HG02678 (cell line): ENCODE data around the gene RNASE9.
"Not testable (repeated sequence)": the region's sequence is repeated elsewhere in the genome, so short reads cannot be mapped to it uniquely, and the experiment has no call there.

Experiments
- ATAC-seq: cut with Tn5 transposase; IDR thresholded peaks from one replicate; pipeline ENCODE4 v1.9.1; 2021; ENCODE audit warnings: mild to moderate bottlenecking, moderate library complexity; ENCODE audit not compliant: unreplicated experiment

Gene RNASE9

DNA sequence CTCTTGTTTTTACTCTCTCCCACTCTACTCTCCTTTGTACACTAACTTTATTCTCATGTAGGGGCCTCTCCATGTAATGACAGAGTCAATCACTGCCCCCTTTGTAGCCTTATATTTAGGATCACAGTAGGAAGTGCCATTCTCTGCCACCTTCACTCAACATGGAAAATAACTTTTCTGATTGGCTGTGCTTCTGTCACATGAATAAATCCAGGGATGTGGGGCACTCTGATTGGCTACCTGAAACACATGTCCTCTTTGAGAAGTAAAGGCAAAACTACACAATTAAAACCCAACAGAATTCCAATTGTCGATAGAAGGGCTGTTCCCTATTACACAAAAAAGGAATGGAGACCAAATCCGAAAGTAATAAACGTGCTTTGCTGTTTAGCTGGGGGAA is at the start of gene RNASE9:
Gene RNASE9 (minus strand): TSS at position 87 of the 400 bp plus-strand sequence.
- ATAC-seq: no peak

DNA sequence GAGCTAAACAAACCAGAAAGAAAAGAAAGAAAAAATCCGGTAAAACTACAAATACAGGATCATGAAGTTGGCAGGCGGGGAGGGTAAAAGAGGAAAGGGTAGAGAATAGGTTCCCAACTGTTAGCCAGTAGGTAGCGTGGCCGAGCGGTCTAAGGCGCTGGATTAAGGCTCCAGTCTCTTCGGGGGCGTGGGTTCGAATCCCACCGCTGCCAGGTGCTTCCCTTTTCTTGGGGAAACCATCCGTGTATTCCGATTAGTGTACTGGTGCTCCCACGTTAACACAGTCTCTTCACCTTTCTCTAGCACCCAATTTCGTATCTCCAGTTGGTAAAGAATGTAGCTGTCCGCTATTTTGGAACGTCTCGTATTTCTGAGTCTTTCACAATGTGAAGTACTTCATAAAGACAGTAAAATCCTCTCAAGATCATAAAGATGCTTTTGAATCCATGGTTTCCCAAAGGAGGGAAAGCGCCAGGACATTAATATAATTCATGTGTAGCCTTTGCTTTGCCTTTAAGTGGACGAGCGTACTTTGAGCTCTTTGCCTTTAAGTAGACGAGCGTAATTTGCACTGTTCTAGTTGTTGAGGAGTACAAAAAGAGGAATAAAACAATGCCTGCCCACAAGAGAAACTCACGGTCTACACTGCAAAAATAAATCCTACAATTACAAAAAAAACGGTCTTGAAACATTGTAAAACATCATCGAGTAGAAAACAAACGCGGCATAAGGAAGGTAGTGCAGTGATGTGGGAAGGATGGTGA is 49.3 kb upstream of the RNASE9 start:
- no peak for ATAC-seq

DNA sequence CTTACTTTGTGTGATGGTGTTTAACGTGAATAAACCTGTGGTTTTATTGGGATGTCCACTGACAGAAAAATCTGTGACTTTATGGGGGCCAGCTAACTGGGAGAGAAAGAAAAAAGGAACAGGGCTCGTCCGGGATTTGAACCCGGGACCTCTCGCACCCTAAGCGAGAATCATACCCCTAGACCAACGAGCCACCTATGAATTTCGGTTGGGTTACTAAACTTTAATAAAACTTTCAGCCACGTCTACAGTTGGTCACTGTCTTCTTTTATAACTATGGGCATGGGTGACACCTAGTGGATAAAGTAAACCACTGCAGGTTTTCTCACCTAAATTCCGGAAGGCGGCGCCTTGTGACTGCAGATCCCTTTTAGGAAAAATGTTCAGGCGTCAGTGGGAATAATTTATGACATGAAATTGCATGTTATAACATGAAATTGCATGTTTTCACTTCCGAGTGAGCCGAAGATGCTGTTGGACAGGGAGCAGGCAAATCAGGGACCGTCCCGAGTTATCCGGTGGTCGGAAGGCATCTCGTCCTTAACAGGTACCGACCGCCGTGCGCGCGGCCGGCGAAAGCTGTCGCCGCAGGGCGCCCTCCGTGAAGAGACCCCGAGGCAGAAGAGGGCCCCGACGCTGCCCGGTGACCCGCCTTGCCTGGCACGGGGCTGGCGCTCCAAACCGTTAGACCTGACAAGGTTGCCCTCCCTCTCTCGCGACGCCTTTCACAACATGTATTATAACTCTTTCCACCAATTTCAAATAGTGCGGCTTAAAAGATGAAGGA is 48.6 kb upstream of the RNASE9 start:
- ATAC-seq: no peak

DNA sequence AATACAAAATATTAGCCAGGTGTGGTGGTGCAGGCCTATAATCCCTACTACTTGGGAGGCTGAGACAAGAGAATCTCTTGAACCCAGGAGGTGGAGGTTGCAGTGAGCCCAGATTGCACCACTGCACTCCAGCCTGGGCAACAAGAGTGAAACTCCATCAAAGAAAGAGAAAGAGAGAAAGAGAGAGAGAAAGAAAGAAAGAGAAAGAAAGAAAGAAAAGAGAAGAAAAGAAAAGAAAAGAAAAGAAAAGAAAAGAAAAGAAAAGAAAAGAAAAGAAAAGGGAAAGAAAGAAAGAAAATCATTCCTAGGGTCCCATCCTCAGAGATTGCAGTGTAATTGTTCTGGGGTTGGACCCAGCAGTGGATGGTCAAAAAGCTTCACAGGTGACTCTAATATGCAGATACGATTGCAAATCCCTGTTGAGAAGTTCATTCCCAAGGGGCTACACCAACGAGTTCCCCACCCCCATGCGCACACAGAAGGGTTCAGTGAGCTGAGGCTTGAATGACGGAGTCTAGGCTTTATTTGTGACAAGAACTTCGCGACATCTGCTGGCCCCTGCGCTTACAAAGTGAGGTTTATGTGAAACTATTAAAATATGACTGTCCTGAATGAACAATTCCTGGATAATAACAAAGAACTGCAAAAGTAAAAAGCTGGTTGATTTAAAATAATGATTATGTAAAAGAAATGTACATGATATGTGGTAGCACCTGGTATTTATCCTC is 47.7 kb upstream of the RNASE9 start:
- no peak for ATAC-seq

DNA sequence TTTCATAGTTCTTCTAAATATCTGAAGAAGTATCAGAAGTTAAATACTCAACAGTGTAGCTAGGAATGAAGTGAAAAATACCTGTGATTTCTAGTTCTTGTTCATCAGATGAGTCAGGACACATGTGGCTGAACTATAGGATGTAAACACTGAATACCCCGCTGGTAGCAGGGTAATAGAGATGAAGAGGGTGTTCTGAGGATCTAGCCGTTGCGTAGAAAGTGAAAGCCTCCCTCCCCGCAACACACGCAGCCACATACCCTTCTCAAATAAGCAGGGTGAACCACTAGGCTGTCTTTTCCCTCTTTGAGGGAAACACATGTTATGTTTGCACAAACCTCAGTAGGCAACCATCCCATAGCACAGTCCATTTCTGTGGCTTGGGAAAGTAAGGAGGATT is 46.8 kb upstream of the RNASE9 start:
- ATAC-seq: no peak

DNA sequence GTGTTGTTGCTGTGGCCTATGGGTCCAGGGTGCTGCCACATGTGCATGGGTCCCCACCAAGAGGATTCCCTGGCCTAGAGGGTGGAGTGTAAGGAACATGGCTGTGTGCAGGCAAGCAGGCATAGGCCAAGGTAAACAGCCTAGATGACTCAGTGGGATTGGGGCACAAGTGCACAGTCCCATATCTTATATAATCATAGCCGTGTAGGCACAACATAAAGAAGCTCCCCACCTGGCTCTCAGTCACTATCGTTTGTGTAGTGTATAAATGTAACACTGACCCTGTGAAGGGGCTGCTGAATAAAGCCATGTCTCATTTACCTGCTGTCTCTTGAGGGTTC is 46.0 kb upstream of the RNASE9 start:
- no peak for ATAC-seq

DNA sequence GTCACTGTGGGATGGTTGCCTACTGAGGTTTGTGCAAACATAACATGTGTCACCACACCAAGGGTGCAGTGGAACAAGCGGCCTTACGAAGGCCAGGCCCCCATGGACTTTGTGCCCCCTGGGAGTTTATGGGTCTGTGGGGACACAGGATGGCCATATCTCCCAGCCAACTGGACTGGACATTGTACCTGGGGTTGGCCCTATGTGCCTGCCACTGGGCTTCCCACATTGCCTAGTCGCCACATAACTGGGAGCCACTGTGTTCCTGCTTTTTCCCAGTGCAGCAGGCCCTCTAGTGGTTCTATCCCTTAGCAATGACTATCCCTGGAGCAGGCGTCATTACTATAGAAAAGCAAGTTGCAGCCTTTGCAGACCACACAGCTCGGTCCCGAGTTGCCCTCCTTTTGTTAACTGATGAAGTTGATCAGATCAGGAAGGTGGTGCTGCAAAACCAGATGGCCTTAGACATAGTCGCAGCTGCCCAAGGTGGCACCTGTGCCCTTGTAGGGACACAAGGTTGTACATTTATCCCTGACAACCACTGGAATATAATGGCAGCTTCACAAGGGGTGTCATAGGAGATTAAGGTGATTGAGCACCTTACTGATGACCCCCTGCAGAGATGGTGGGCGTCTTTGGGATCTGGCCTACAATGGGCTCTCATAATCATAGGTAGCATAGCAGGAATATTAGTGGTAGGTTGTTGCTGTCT is 45.5 kb upstream of the RNASE9 start:
- ATAC-seq: no peak

DNA sequence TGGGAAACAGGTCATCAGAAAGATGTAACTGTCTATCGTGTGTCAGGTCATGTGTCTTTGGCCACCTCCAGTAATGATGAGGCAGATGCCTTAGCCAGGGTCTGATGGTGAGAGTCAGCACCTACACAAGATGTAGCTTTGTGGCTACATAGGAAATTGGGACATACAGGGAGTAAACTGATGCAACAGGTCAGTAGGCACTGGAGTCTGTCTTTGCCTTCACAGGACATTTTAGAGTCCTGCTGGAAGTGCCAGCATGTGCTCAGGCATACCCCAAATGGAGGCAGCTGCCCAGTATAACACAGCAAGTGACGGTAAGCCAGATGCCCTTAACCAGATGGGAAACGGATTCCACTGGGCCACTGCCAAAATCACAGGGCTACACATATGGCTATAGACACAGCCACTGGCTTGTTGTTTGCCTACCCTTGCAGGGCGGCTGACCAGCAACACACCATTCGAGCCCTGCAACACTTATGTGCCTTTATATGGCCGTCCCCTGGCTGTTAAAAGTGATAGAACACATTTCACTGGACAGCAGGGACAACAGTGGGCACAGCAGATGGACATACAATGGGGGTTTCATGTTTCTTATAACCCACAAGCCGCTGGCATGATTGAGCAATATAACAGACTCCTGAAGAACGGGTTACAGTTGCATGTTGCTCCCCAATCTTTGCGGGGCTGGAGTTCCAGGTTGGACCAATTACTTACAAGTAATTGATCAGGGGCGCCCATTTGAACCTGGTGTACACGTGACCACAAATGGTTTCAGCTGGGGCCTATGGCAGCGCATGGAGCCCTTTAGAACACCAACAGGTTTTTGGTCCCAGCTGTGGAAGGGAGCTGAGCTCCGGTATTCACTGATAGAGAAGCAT is 43.2 kb upstream of the RNASE9 start:
- ATAC-seq: no peak

DNA sequence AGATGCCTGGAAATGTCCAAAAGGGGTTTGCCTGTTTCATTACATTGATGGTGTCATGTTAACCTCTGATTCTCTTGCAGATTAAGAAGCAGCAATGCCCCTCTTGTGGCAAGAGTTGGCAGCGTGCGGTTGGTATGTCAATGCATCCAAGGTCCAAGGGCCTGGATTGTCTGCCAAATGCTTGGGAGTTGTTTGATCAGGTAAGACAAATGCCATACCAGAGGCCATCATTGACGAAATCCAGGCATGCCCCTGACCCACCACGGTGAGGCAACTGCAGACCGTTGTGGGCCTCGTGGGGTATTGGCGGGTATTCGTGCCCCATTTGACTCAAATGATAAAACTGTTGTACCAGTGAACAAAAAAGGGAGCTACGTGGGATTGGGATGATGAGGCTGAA is 41.7 kb upstream of the RNASE9 start:
- no peak for ATAC-seq

DNA sequence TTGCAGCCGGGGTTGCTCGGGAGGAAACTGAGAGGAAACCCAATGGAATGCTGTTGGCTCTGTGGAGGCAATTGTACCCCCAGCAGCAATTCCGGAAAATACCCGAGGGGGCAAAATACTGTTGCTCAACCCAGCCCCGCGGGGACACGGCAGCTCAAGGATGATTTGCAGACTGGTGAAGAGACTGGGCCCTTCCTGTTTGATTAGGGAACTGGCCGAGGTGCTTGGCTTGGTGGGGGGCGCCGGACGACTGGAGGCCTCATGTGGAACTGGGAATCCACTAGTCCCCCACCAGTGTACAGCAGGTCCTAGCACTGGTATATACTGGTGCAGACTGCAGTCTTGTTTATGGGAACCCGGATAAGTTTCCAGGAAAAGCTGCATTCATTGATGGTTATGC is 40.7 kb upstream of the RNASE9 start:
- ATAC-seq: no peak

DNA sequence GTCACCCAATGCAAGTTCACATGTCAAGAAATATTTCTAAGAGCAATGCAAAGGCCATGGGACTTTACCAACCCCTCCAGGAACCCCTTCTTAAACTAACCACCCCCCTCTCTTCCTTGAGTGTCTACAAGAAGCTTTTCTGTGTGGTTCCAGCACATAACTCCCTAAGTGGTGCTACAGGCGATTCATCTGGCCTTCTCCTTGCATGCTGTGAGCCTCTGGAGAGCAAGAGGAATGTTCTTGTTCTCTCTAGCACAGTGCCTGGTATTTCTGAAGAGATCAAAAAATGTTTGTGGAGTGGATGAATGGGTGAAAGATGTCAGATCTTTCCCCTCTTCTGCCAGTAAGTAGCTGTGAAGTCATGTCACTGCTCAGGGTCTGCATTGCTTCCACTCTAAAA is 36.3 kb upstream of the RNASE9 start:
- no peak for ATAC-seq

DNA sequence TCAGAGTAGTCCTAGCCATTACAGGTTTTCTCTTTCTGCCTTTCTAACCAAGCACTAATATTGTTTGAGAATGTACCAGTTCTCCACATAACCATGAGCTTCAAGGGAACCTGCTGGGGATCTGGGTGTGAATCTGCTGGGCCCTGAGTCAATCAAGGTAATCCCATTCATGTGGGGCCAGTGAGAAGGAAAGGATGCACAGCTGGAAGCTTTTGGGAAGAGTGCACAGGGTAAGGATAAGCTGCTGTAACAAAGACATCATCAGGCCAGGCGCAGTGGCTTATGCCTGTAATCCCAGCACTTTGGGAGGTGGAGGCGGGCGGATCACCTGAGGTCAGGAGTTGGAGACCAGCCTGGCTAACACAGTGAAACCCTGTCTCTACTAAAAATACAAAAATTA is 34.9 kb upstream of the RNASE9 start:
- not testable (repeated sequence) for ATAC-seq

DNA sequence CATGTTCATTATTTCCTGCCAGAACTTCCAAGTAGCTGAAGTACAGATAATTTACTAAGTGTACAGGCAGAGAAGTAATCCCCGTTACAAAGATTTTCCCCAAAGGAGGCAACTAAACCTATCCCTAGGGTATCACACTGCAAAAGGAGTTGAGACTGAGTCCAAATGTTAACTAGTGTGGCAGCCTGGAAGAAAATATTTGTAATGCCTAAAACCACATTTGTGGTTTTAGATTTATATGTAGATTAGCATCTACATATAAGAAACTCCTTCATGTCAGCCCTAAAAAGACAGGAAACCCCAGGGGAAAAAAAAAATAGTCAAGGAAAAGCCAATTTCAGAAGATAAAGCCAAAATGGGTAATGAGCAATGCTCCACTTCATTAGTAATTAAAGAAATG is 31.7 kb upstream of the RNASE9 start:
- no peak for ATAC-seq

DNA sequence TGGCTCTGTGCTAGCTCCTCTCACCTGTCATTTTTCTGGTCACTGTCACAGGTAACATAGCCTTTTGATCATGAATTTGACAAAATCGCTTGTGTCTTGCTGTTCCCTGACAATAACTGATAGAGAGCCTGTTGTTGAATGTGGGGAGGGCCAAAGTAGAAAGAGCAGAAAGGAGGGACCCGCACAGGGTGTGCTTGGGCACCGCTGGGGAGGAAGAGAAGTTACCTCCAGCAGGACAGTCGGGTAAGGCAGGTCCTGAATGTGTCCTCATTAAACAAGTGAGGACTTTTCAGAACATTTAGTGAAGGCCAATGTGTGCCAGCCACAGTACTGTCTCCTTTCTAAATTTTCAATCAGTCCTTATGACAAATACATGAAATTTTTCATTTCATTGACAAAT is 30.4 kb upstream of the RNASE9 start, which contains the start of gene RNASE12:
Gene RNASE12 (minus strand): TSS at position 142 of the 400 bp plus-strand sequence. CDS start 653 bp downstream, outside the sequence.
- ATAC-seq: no peak

DNA sequence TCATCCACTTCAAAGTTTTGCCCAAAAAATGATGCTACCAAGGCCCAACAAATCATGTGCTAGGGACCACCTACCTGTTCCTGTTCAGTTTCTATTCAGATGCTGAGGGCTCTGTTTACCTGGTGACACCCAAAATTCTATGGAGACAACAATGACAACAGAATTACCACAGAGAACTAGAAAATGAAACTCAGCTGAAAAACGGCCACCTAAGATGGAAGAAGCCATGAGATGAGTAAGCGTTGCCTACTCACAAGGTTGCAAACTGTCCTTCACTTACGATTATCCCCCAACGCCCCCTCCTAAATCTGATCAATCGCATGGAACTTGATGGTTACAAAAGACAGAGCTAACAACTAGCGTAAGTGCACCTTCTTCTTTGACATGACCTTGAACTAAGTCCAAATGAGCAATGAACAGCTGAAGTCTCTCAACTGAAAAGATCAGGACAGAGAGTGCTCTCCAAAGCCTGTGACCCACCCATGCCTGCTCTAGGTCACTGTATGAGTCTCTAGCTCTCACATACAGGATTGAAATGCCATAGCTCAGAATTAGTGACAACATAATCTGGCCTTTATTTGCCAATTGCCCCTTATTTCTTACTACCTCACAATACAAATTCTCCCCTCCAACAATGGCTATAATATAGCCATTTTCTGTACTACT is 26.8 kb upstream of the RNASE9 start, which contains the start of gene RNASE11:
Gene RNASE11 (minus strand): TSS at position 513 of the 666 bp plus-strand sequence.
- no peak for ATAC-seq

DNA sequence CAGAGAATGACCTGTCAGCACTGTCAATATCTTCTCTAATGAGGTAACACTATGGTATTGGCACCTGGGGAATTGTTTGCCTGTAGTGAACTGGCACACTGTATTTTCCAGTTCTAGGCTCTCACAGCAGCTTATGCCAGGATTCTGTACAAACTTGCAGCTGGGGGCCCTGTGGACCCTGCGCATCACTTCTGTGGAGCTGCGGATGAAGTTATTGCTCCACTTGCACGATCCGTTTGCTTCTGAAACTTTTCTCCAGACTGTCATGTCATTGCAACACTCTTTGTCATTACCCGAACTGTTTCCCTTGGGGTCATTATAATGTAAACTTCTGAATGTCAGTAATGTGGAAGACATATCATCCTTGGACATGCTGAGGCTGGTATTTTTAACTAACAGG is 23.1 kb upstream of the RNASE9 start:
- ATAC-seq: no peak

DNA sequence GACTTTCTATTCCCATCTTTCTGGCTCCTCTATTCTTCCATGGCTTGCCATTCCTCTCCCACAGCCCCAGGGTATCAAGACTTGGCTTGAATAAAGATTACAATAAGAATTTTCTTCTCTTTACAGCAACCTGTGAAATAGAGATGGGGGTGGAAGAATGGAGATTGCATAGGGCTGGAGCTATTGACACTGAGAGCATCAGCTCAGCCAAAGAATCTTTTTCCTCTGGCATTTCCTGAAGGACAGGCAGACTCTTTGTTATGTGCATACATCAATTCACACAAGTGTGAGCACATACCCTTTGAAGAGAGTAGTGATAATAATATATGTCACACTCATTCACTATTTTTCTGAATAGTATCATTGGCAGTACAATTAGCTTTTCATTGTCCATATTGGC is 22.3 kb upstream of the RNASE9 start:
- no peak for ATAC-seq

DNA sequence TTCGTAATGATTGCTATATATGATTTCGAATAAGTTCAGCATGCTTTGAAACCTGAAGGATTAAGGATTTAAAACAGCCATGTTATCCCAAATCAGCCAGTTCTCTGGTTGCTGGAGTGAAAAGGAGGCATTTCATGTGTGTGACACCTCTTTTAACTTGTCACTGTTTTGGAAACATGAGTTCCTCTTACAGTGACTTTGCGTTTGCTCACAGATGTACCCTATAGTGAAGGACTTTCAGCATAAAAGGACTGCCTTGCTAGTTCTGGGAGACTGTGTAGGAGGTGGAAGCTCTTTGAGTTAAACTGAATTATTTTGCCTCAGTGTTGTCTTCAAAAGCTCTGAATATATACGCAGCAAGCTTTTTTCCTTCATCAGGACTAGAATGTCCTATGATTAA is 19.4 kb upstream of the RNASE9 start:
- ATAC-seq: no peak

DNA sequence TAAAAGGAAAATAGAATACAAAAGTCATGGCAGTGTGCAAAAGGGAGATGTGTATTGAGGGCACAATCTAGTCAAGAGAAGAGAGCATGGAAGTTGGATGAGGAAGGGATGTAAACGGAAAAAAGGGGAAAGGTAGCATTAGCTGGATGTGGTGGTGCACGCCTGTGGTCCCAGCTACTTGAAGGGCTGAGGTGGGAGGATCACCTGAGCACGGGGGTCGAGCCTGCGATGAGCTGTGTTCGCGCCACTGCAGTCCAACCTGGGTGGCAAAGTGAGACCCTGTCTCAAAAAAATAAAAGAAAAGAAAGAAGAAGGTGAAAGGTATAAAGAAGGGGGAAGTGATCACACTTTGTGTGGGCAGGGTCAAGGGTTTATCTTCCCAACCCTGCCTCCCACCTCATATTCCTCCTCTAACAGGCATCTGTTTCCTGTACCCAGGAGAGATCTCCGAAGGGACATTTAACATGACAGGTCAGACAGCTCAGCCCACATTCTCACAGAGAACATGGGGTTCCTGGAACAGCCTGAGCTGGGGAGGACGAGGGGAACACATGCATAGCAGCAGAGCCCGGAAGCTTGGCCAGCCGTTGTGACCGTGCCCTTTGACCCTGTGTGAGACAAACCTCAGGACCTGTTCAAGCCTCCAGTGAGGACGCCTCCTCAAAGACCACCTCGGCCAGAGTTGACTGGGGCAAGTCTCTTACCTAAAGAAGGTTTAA is 18.1 kb upstream of the RNASE9 start:
- ATAC-seq: no peak
